Activated naive CD8-positive, alpha-beta T cell treated with anti-CD3 and anti-CD28 coated beads for 36 hours (primary cell): ENCODE results near the gene CAMTA1. TPM values are rescaled to one million over a fixed set of nuclear protein-coding genes. Genes with fewer than 3 reads are reported as not detected.

ENCODE experiments used
- DNase-seq: peaks from one replicate; pipeline ENCODE4 v3.0.0; 2021
- H3K27ac Mint-ChIP-seq: one replicate; pipeline ENCODE4 v1.8.0; 2022; ENCODE audit warnings: mild to moderate bottlenecking, moderate library complexity, mixed read lengths
- H3K27me3 Mint-ChIP-seq: one replicate; pipeline ENCODE4 v1.8.0; 2022; ENCODE audit warnings: mild to moderate bottlenecking, mixed read lengths
- H3K36me3 Mint-ChIP-seq: one replicate; pipeline ENCODE4 v1.8.0; 2021; ENCODE audit warnings: mild to moderate bottlenecking, mixed read lengths
- H3K4me1 Mint-ChIP-seq: one replicate; pipeline ENCODE4 v1.8.0; 2021; ENCODE audit warnings: mixed read lengths
- H3K4me3 Mint-ChIP-seq: one replicate; pipeline ENCODE4 v1.8.0; 2022; ENCODE audit warnings: mild to moderate bottlenecking, moderate library complexity, mixed read lengths
- H3K9me3 Mint-ChIP-seq: one replicate; pipeline ENCODE4 v1.8.0; 2022; ENCODE audit warnings: mixed read lengths
- total RNA-seq, 2 experiments: library from RNA; stranded (reverse); gene quantifications; one replicate each; pipeline ENCODE4 v1.2.3, GENCODE V29; 2021

Gene CAMTA1
- total RNA-seq, 2 experiments from 2014 or later, result 70.4 to 71.4 TPM

GRCh38 chr1:7094086-7094485 lies 308.8 kb downstream of the CAMTA1 start:
- no peaks in the 10 kb centered on the region for H3K36me3 Mint-ChIP-seq

GRCh38 chr1:7094509-7094908 lies 309.3 kb downstream of the CAMTA1 start:
- no peaks in the 10 kb centered on the region for H3K4me1 Mint-ChIP-seq

More at GRCh38 chr1:7094086-7094485, 308.8 kb downstream of the CAMTA1 start:
- no peak overlapping the region for H3K4me3 Mint-ChIP-seq
- peaks cover 4% of the 10 kb centered on the region for H3K27me3 Mint-ChIP-seq
- no peaks in the 10 kb centered on the region for H3K4me1 Mint-ChIP-seq
- no peak overlapping the region for H3K27ac Mint-ChIP-seq
- DNase-seq, result no peak
- H3K9me3 Mint-ChIP-seq, result no peaks in the 10 kb centered on the region

GRCh38 chr1:7095343-7095964 lies 310.2 kb downstream of the CAMTA1 start:
- DNase-seq, result no peak
- Mint-ChIP-seq H3K27ac (no peak overlapping the region), H3K27me3 (peaks cover 4% of the 10 kb centered on the region), H3K4me1 (no peaks in the 10 kb centered on the region), H3K36me3 (no peaks in the 10 kb centered on the region), H3K9me3 (no peaks in the 10 kb centered on the region), H3K4me3 (no peak overlapping the region)

More at GRCh38 chr1:7094509-7094908, 309.3 kb downstream of the CAMTA1 start:
- Mint-ChIP-seq H3K9me3 (no peaks in the 10 kb centered on the region), H3K27ac (no peak overlapping the region), H3K27me3 (peaks cover 4% of the 10 kb centered on the region), H3K4me3 (no peak overlapping the region), H3K36me3 (no peaks in the 10 kb centered on the region)
- no peak for DNase-seq

GRCh38 chr1:7097938-7098592 lies 312.8 kb downstream of the CAMTA1 start:
- H3K4me3 Mint-ChIP-seq, result no peak overlapping the region
- no peaks in the 10 kb centered on the region for H3K36me3 Mint-ChIP-seq
- H3K4me1 Mint-ChIP-seq, result no peaks in the 10 kb centered on the region
- no peaks in the 10 kb centered on the region for H3K9me3 Mint-ChIP-seq
- peaks cover 4% of the 10 kb centered on the region for H3K27me3 Mint-ChIP-seq
- H3K27ac Mint-ChIP-seq, result no peak overlapping the region
- no peak for DNase-seq

- no peak overlapping the region for H3K27ac Mint-ChIP-seq
- no peaks in the 10 kb centered on the region for H3K4me1 Mint-ChIP-seq
- H3K9me3 Mint-ChIP-seq, result no peaks in the 10 kb centered on the region
- no peak for DNase-seq
- H3K4me3 Mint-ChIP-seq, result no peak overlapping the region
- H3K36me3 Mint-ChIP-seq, result no peaks in the 10 kb centered on the region
- peaks cover 4% of the 10 kb centered on the region for H3K27me3 Mint-ChIP-seq
Observed at GRCh38 chr1:7098641-7099040, 313.4 kb downstream of the CAMTA1 start.

- no peaks in the 10 kb centered on the region for H3K9me3 Mint-ChIP-seq
- peaks cover 4% of the 10 kb centered on the region for H3K27me3 Mint-ChIP-seq
- H3K36me3 Mint-ChIP-seq, result no peaks in the 10 kb centered on the region
- H3K4me3 Mint-ChIP-seq, result no peak overlapping the region
- H3K27ac Mint-ChIP-seq, result no peak overlapping the region
- no peaks in the 10 kb centered on the region for H3K4me1 Mint-ChIP-seq
- no peak for DNase-seq
Observed at GRCh38 chr1:7100479-7100878, 315.2 kb downstream of the CAMTA1 start.

GRCh38 chr1:7101187-7101586 lies 315.9 kb downstream of the CAMTA1 start:
- Mint-ChIP-seq H3K27me3 (peaks cover 3% of the 10 kb centered on the region), H3K4me3 (no peak overlapping the region), H3K36me3 (no peaks in the 10 kb centered on the region), H3K9me3 (no peaks in the 10 kb centered on the region), H3K27ac (no peak overlapping the region), H3K4me1 (no peaks in the 10 kb centered on the region)
- DNase-seq, result no peak

GRCh38 chr1:7103361-7103782 lies 318.1 kb downstream of the CAMTA1 start:
- H3K9me3 Mint-ChIP-seq, result no peaks in the 10 kb centered on the region
- H3K27me3 Mint-ChIP-seq, result peaks cover 7% of the 10 kb centered on the region
- no peak overlapping the region for H3K27ac Mint-ChIP-seq
- no peak overlapping the region for H3K4me3 Mint-ChIP-seq
- no peaks in the 10 kb centered on the region for H3K36me3 Mint-ChIP-seq
- H3K4me1 Mint-ChIP-seq, result no peaks in the 10 kb centered on the region
- no peak for DNase-seq

GRCh38 chr1:7103874-7104273 lies 318.6 kb downstream of the CAMTA1 start:
- no peak for DNase-seq
- no peaks in the 10 kb centered on the region for H3K36me3 Mint-ChIP-seq
- no peak overlapping the region for H3K27ac Mint-ChIP-seq
- no peak overlapping the region for H3K4me3 Mint-ChIP-seq
- H3K9me3 Mint-ChIP-seq, result no peaks in the 10 kb centered on the region
- H3K4me1 Mint-ChIP-seq, result no peaks in the 10 kb centered on the region
- peaks cover 7% of the 10 kb centered on the region for H3K27me3 Mint-ChIP-seq

- H3K27ac Mint-ChIP-seq, result no peak overlapping the region
- no peak overlapping the region for H3K4me3 Mint-ChIP-seq
- no peaks in the 10 kb centered on the region for H3K4me1 Mint-ChIP-seq
- H3K36me3 Mint-ChIP-seq, result no peaks in the 10 kb centered on the region
- no peaks in the 10 kb centered on the region for H3K9me3 Mint-ChIP-seq
- DNase-seq, result no peak
- H3K27me3 Mint-ChIP-seq, result peaks cover 7% of the 10 kb centered on the region
Observed at GRCh38 chr1:7104339-7104738, 319.1 kb downstream of the CAMTA1 start.

GRCh38 chr1:7105269-7105668 lies 320.0 kb downstream of the CAMTA1 start:
- H3K36me3 Mint-ChIP-seq, result no peaks in the 10 kb centered on the region
- DNase-seq, result no peak
- H3K27ac Mint-ChIP-seq, result no peak overlapping the region
- H3K27me3 Mint-ChIP-seq, result peaks cover 7% of the 10 kb centered on the region
- no peaks in the 10 kb centered on the region for H3K4me1 Mint-ChIP-seq
- H3K4me3 Mint-ChIP-seq, result no peak overlapping the region
- no peaks in the 10 kb centered on the region for H3K9me3 Mint-ChIP-seq

GRCh38 chr1:7106442-7107108 lies 321.3 kb downstream of the CAMTA1 start:
- H3K4me3 Mint-ChIP-seq, result no peak overlapping the region

GRCh38 chr1:7107109-7107830 lies 322.0 kb downstream of the CAMTA1 start:
- no peak overlapping the region for H3K4me3 Mint-ChIP-seq
- H3K36me3 Mint-ChIP-seq, result no peaks in the 10 kb centered on the region
- H3K4me1 Mint-ChIP-seq, result no peaks in the 10 kb centered on the region
- DNase-seq, result no peak
- no peaks in the 10 kb centered on the region for H3K9me3 Mint-ChIP-seq
- peaks cover 14% of the 10 kb centered on the region for H3K27me3 Mint-ChIP-seq
- no peak overlapping the region for H3K27ac Mint-ChIP-seq

More at GRCh38 chr1:7106442-7107108, 321.3 kb downstream of the CAMTA1 start:
- no peaks in the 10 kb centered on the region for H3K4me1 Mint-ChIP-seq
- H3K27me3 Mint-ChIP-seq, result peaks cover 14% of the 10 kb centered on the region
- no peak overlapping the region for H3K27ac Mint-ChIP-seq
- DNase-seq, result no peak
- no peaks in the 10 kb centered on the region for H3K9me3 Mint-ChIP-seq
- no peaks in the 10 kb centered on the region for H3K36me3 Mint-ChIP-seq

GRCh38 chr1:7108251-7108650 lies 323.0 kb downstream of the CAMTA1 start:
- no peak for DNase-seq
- Mint-ChIP-seq H3K27me3 (peaks cover 14% of the 10 kb centered on the region), H3K36me3 (no peaks in the 10 kb centered on the region), H3K4me1 (no peaks in the 10 kb centered on the region), H3K4me3 (no peak overlapping the region), H3K9me3 (no peaks in the 10 kb centered on the region), H3K27ac (no peak overlapping the region)

- H3K9me3 Mint-ChIP-seq, result no peaks in the 10 kb centered on the region
- peaks cover 14% of the 10 kb centered on the region for H3K27me3 Mint-ChIP-seq
- no peak overlapping the region for H3K4me3 Mint-ChIP-seq
- H3K27ac Mint-ChIP-seq, result no peak overlapping the region
- no peaks in the 10 kb centered on the region for H3K36me3 Mint-ChIP-seq
- H3K4me1 Mint-ChIP-seq, result no peaks in the 10 kb centered on the region
- no peak for DNase-seq
Observed at GRCh38 chr1:7109901-7110300, 324.6 kb downstream of the CAMTA1 start.
